Spleen (tissue), 11 donors: ENCODE results near the gene SUGP2. TPM values are rescaled to one million over a fixed set of nuclear protein-coding genes. Genes with fewer than 3 reads are reported as not detected.

Source experiments
- DNase-seq: peaks from one replicate; pipeline ENCODE4 v3.0.0-alpha.2; 2020
- H3K27ac ChIP-seq, 8 donors: fragments of 200-600 bp; sonication (generic) in 7 of 8; 1 replicate in 4 of 8; 2 replicates in 4 of 8; pipeline versions ENCODE4 v1.5.0 to v1.8.0; 2016 to 2021; ENCODE audit warnings: inconsistent platforms in 4 of 8, mild to moderate bottlenecking in 4 of 8, moderate library complexity in 1 of 8
- H3K27me3 ChIP-seq, 7 donors: fragments of 200-600 bp; sonication (generic) in 6 of 7; replicated peaks in 1 of 7; 1 replicate in 4 of 7; 2 replicates in 3 of 7; pipeline versions ENCODE4 v1.5.0 to v1.8.0; 2016 to 2021; ENCODE audit warnings: inconsistent platforms in 3 of 7, mild to moderate bottlenecking in 1 of 7
- H3K36me3 ChIP-seq, 6 donors: fragments of 200-600 bp; sonication (generic) in 5 of 6; 1 replicate in 4 of 6; 2 replicates in 2 of 6; pipeline versions ENCODE4 v1.5.0 to v1.8.0; 2016 to 2021; ENCODE audit warnings: inconsistent platforms in 2 of 6
- H3K4me1 ChIP-seq, 6 donors: fragments of 200-600 bp; sonication (generic) in 5 of 6; 1 replicate in 3 of 6; 2 replicates in 3 of 6; pipeline versions ENCODE4 v1.5.0 to v1.8.0; 2016 to 2021; ENCODE audit warnings: inconsistent platforms in 3 of 6
- H3K4me3 ChIP-seq, 8 donors: fragments of 200-600 bp; sonication (generic) in 7 of 8; 1 replicate in 4 of 8; 2 replicates in 4 of 8; pipeline versions ENCODE4 v1.5.0 to v1.8.0; 2016 to 2021; ENCODE audit warnings: inconsistent platforms in 4 of 8, mild to moderate bottlenecking in 4 of 8, moderate library complexity in 2 of 8
- H3K9me3 ChIP-seq, 8 donors: fragments of 200-600 bp; sonication (generic) in 7 of 8; 1 replicate in 4 of 8; 2 replicates in 4 of 8; pipeline versions ENCODE4 v1.5.0 to v1.8.0; 2016 to 2021; ENCODE audit warnings: inconsistent platforms in 4 of 8
- POLR2A ChIP-seq, 3 donors: fragments of 450-650 bp; IDR thresholded peaks; one replicate each; pipeline ENCODE4 v1.5.1; 2017; ENCODE audit warnings: antibody characterized with exemption in 3 of 3, mild to moderate bottlenecking in 1 of 3
- POLR2AphosphoS5 ChIP-seq, 3 donors: sonication (generic); formaldehyde crosslinking; IDR thresholded peaks; one replicate each; pipeline ENCODE4 v1.5.1; 2017; ENCODE audit warnings: antibody characterized with exemption in 3 of 3
- WGBS, 5 donors: extraction: QIAGEN DNeasy Blood & Tissue Kit in 3 of 5; methylation state at CpG; one replicate each; pipeline versions ENCODE4 v1.1.5 to v1.1.7; 2013 to 2018; 5-methylcytosine and 5-hydroxymethylcytosine counted together
- intact Hi-C: fragments of 100-400 bp; cut with DNase I; formaldehyde crosslinking; loops from one replicate; pipeline ENCODE4 v1.15.0; 2023; ENCODE audit warnings: low total_unique reads
- polyA plus RNA-seq, 3 donors: library from polyadenylated mRNA; stranded (reverse); fragments of 200-250 nt; gene quantifications; one replicate each; pipeline ENCODE4 v1.2.1, GENCODE V29; 2013
- total RNA-seq, 7 donors: library from RNA; depleted of rRNA in 3 of 7; stranded (reverse); fragments of >200 nt in 3 of 7; fragmentation: NEBNext Ultra II Directional in 4 of 7; extraction: Animal tissue kit (Norgen Biotek cat#: 25700) in 4 of 7; gene quantifications; one replicate each; pipeline versions ENCODE4 v1.1.0 to v1.2.1, GENCODE V29; 2016 to 2021
- TF ChIP-seq, protein P1 (sequence below), 11 experiments: fragments of 200-600 bp in 7 of 11; fragments of 450-650 bp in 4 of 11; sonication (generic) in 4 of 11; IDR thresholded peaks in 8 of 11; conservative IDR thresholded peaks in 3 of 11; 1 replicate in 7 of 11; 2 replicates in 4 of 11; pipeline versions ENCODE4 v1.4.0 to v1.8.0; 2016 to 2021; ENCODE audit warnings: antibody characterized with exemption in 11 of 11, inconsistent platforms in 4 of 11, mild to moderate bottlenecking in 1 of 11
- donor health status: healthy with polysubstance abuse.
- donor health status: DM: no; HTN: no; CAD: no; lungs with moderate emphysema.
- donor health status: DM: no; HTN: no; CAD: no.
- donor health status: Bipolar disorder and iron deficiency.
- donor health status: healthy.
- donor health status: DM: no; HTN: no; CAD: no.
- donor health status: DM: yes; HTN: yes; CAD: no.

Gene SUGP2
- total and polyA plus RNA-seq, 10 donors: 54.5 to 127 (median 87.6) TPM

- 69 to 81% (median 77%) methylated on average over 15 of the region's 15 CpGs for WGBS, 5 donors
Observed at GRCh38 chr19:18948075-18948975, 85.0 kb downstream of the SUGP2 start.

GRCh38 chr19:18946918-18947317 lies 86.4 kb downstream of the SUGP2 start:
- Histone ChIP-seq H3K27ac (peak overlapping the region in 4 of 8 donors; percentile 23 to 68 (median 50)), H3K36me3 (no peaks in the 10 kb centered on the region), H3K4me3 (no peak overlapping the region), H3K27me3 (peaks cover 0 to 3% (median 0%) of the 10 kb centered on the region in 7 donors), H3K9me3 (no peaks in the 10 kb centered on the region), H3K4me1 (peaks cover 3 to 59% (median 27%) of the 10 kb centered on the region in 6 donors)
- no peak for DNase-seq
- intact Hi-C loops: no loop called here
- TF ChIP-seq POLR2A (IDR thresholded peaks at IDR 0.05) (no peak), POLR2AphosphoS5 (IDR thresholded peaks at IDR 0.05) (peak in 1 of 3 donors; percentile 16)
- 56 to 73% (median 67%) methylated on average over 14 of the region's 14 CpGs for WGBS, 5 donors

More at GRCh38 chr19:18948075-18948975, 85.0 kb downstream of the SUGP2 start:
- Histone ChIP-seq H3K4me1 (peaks cover 3 to 66% (median 27%) of the 10 kb centered on the region in 6 donors), H3K36me3 (no peaks in the 10 kb centered on the region), H3K27ac (peak overlapping the region in 3 of 8 donors; percentile 8 to 71 (median 68)), H3K9me3 (no peaks in the 10 kb centered on the region), H3K4me3 (no peak overlapping the region), H3K27me3 (no peaks in the 10 kb centered on the region)
- DNase-seq: no peak
- no peak for TF ChIP-seq POLR2A (IDR thresholded peaks at IDR 0.05)
- TF ChIP-seq, protein P1, sequence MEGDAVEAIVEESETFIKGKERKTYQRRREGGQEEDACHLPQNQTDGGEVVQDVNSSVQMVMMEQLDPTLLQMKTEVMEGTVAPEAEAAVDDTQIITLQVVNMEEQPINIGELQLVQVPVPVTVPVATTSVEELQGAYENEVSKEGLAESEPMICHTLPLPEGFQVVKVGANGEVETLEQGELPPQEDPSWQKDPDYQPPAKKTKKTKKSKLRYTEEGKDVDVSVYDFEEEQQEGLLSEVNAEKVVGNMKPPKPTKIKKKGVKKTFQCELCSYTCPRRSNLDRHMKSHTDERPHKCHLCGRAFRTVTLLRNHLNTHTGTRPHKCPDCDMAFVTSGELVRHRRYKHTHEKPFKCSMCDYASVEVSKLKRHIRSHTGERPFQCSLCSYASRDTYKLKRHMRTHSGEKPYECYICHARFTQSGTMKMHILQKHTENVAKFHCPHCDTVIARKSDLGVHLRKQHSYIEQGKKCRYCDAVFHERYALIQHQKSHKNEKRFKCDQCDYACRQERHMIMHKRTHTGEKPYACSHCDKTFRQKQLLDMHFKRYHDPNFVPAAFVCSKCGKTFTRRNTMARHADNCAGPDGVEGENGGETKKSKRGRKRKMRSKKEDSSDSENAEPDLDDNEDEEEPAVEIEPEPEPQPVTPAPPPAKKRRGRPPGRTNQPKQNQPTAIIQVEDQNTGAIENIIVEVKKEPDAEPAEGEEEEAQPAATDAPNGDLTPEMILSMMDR (IDR thresholded peaks at IDR 0.05 in 8 of 11, conservative IDR thresholded peaks at IDR 0.05 in 3 of 11): no peak
- no peak for TF ChIP-seq POLR2AphosphoS5 (IDR thresholded peaks at IDR 0.05)
- intact Hi-C loops: no loop called here

DNA sequence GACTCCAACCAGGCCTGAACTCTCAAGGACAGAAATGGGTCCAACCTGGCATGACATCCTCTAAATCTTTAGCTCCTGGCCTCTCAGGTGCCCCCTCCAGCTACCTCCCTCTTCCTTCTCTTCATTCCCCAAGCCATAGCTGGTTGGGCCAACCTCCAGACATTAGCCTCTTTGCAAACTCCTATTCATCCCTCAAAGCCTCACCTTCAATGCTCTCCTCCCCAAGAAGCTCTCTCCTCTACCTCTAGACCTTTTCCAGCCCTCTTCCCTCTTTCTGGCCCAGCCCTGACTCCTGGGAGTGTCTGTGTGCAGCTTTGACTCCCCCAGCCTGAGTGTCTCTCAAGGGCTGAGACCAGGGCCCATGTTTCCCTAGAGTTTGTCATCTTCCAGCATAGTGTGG lies 87.0 kb downstream of the SUGP2 start:
- TF ChIP-seq POLR2AphosphoS5 (IDR thresholded peaks at IDR 0.05) (no peak), POLR2A (IDR thresholded peaks at IDR 0.05) (no peak)
- TF ChIP-seq, protein P1 (IDR thresholded peaks at IDR 0.05 in 8 of 11, conservative IDR thresholded peaks at IDR 0.05 in 3 of 11): no peak
- H3K27me3 ChIP-seq: peaks cover 0 to 9% (median 0%) of the 10 kb centered on the region in 7 donors
- no peaks in the 10 kb centered on the region for H3K36me3 ChIP-seq
- H3K9me3 ChIP-seq: no peaks in the 10 kb centered on the region
- H3K4me3 ChIP-seq: no peak overlapping the region
- intact Hi-C loops: no loop called here
- H3K4me1 ChIP-seq: peaks cover 3 to 63% (median 32%) of the 10 kb centered on the region in 6 donors
- peak overlapping the region in 3 of 8 donors; percentile 46 to 68 (median 54) for H3K27ac ChIP-seq
- DNase-seq: no peak

DNA sequence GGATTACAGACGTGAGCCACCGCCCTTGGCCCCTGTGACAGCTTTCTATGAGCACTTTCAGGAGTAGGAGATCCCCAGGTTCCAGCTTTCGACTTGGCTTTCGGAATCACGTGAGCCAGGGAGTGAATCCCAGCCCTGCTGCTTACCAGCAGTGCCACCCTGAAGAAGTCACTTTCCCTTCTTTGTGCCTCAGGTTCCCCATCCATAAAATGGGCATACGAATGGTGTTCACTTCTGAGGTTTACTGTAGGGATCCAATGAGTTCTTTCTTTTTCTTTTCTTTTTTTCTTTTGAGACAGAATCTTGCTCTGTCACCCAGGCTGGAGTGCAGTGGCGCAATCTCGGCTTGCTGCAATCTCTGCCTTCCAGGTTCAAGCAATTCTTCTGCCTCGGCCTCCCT lies 88.0 kb downstream of the SUGP2 start:
- H3K27ac ChIP-seq: peak overlapping the region in 2 of 8 donors; percentile 48 to 54
- TF ChIP-seq POLR2AphosphoS5 (IDR thresholded peaks at IDR 0.05): no peak
- no peak for TF ChIP-seq POLR2A (IDR thresholded peaks at IDR 0.05)
- TF ChIP-seq, protein P1 (IDR thresholded peaks at IDR 0.05 in 8 of 11, conservative IDR thresholded peaks at IDR 0.05 in 3 of 11): no peak
- H3K4me1 ChIP-seq: peaks cover 3 to 70% (median 38%) of the 10 kb centered on the region in 6 donors
- H3K27me3 ChIP-seq: peaks cover 0 to 15% (median 2%) of the 10 kb centered on the region in 7 donors
- H3K9me3 ChIP-seq: no peaks in the 10 kb centered on the region
- WGBS, 5 donors: 82 to 89% (median 85%) methylated on average over 9 of the region's 9 CpGs
- no peak for DNase-seq
- intact Hi-C loops: no loop called here
- no peaks in the 10 kb centered on the region for H3K36me3 ChIP-seq
- H3K4me3 ChIP-seq: no peak overlapping the region
